GM21825 (cell line): ENCODE measurements around the gene NOTUM.

Experiments used
- ATAC-seq: cut with Tn5 transposase; IDR thresholded peaks from one replicate; pipeline ENCODE4 v1.9.1; 2021; ENCODE audit warnings: mild to moderate bottlenecking, moderate library complexity; ENCODE audit not compliant: unreplicated experiment

Gene NOTUM

DNA sequence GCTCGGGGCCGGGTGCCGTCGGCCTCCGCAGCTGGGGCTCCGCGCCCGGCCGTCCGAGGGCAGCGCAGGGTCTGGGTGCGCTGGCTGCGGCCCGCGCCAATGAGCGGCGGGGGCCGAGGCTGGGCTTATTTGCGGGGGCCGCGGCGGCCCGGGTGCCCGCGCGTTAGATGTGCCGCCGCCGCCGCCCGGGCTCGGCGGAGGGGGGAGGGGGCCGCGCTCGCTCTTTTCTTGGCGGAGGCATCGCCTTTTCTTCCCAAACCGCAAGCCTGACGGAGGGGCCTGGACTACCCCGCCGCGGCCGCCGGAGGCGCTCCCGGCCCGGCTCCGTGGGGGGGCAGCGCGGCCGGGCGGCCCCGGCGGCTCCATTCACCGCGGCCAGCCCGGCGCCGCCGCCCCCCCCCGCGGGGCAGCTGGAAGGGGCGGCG is at the start of gene NOTUM:
Gene NOTUM (minus strand): TSS at position 101 of the 425 bp plus-strand sequence. CDS start 278 bp downstream, outside the sequence.
- ATAC-seq, result no peak

- ATAC-seq, result no peak
Observed at GRCh38 chr17:82009413-82009812, 48.4 kb upstream of the NOTUM start.

GRCh38 chr17:82008941-82009405 is 48.0 kb upstream of the NOTUM start:
- ATAC-seq, result no peak

- no peak for ATAC-seq
Observed at GRCh38 chr17:82008258-82008940, 47.4 kb upstream of the NOTUM start.

- no peak for ATAC-seq
Observed at GRCh38 chr17:82007495-82008257, 46.7 kb upstream of the NOTUM start.

- no peak for ATAC-seq
Observed at GRCh38 chr17:82007228-82007494, 46.2 kb upstream of the NOTUM start.

GRCh38 chr17:82006468-82007227 is 45.7 kb upstream of the NOTUM start:
- ATAC-seq, result no peak

DNA sequence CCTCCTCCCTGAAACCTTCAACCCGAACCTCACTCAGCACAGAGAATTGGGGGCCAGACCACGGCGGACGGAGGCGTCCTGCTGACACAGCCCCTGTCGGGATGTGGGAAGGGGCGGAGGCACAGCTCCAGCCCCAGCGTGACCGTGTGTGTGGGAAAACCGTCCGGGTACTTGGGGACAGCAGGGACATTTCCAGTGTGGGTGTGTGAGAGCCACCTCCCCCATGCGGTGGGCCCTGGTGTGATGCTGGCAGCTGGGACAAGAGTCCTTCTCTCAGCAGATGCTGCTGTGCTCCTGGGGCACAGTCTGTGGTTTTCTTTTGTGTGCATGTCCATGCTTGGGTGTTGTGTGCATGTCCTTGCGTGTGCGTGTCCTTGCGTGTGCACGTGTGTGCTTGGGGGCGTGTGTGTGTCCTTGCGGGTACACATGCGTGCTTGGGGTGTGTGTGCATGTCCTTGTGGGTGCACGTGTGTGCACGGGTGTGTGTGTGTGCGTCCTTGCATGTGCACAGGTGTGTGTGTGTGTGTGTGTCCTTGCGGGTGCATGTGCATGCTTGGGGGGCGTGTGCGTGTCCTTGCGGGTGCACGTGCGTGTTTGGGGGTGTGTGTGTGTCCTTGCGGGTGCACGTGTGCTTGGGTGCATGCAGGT is 44.8 kb upstream of the NOTUM start:
- ATAC-seq, result no peak

- ATAC-seq, result no peak
Observed at GRCh38 chr17:82004517-82005455, 43.8 kb upstream of the NOTUM start.

DNA sequence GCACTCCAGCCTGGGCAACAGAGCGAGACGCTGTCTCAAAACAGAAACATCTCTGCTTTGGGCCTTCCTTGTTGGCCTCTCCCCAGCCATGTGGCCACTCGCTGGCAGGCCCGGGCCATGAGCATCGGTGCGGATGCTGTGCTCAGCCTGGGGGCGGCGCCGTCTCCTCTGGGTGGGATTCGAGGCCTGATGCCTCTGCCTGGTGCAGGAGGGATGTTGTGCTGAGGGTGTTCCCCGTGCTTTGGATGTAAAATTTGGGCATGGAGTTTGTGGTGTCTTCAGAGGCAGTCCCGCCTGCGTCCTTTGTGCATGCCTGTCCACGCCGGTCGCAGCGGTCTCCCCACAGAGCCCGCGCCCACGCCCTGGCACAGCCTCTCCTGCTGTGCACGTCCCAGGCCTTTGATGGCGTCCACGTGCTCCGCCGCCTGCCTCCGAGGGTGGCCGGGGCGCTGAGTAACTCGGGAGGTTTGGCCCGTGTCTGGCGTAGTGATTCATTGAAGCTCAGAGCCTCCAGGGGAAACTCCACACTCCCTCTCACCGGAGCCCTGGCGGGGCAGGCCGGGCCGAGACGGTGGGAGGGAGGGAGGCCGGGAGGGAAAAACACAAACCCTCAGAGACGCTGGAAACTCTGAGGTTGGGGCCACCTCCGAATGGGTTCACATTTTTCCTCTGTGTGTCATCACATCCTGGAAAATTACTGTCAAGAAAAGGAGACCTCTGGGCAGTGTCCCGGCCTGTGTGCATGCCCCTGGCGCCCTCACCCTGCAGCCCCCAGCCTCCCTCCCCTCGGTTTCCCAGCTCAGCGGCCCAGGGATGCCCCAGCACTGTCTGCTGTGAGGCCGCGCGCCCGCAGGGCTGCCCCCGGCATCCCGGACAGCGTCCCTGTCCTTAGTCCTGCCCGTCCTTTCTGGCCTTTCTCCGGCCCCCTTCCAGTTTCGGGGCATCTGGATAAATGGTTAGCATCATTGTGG is 42.7 kb upstream of the NOTUM start:
- ATAC-seq, result no peak

- no peak for ATAC-seq
Observed at GRCh38 chr17:82001571-82002056, 40.6 kb upstream of the NOTUM start.

- ATAC-seq, result no peak
Observed at GRCh38 chr17:82000803-82001570, 40.0 kb upstream of the NOTUM start.

GRCh38 chr17:81999976-82000802 is 39.2 kb upstream of the NOTUM start:
- ATAC-seq, result no peak

DNA sequence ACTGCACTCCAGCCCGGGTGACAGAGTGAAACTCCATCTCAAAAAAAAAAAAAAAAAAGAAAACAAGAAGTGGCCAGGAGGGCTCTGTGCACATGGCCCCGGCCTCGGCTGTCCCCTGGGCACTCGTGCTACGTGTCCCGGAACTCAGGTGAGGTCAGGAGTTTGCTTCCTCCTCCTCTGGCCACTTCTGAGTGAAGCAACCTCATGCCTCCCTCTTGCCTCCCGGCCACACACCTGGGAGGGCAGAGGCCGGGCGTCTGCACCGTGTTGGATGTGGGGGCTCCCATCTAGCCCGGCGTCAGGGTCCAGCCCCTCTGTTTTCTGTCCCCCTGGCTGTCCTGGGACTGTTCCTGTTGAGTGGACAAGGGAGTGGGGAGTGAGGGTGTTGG is 38.6 kb upstream of the NOTUM start:
- ATAC-seq, result no peak

GRCh38 chr17:81998691-81999438 is 37.9 kb upstream of the NOTUM start:
- ATAC-seq, result no peak

DNA sequence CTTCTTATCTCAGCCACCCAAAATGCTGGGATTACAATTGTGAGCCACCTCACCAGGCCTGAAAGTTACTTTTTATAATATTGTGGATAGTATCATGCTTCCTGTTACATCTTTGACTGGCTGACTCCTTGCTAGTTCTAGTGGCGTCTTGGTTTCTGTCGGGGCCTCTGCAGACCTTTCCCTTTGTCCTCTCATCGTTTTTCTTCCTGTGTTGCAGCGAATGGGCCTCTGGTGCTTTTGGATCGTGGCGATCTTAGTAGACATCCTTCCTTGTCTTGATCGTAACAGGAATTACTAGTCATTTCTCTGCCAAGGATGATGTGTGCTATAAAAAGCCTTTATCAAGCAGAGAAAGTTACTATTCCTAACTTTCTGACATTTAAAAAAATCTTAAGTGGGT is 37.2 kb upstream of the NOTUM start:
- ATAC-seq, result no peak
